ENCODE data around the gene MOK.

Gene MOK

GRCh38 chr14:102222009-102222575, 82.9 kb downstream of the MOK start:
- H3K4me3 ChIP-seq (ENCODE audit: low read depth, low read length): no peak overlapping the region
- in situ Hi-C loops (cut with HindIII; ENCODE audit: low sequenced_read_pairs): no loop called here
- no peak for DNase-seq (ENCODE audit: low read depth, low spot score)
- TF ChIP-seq, protein P1, sequence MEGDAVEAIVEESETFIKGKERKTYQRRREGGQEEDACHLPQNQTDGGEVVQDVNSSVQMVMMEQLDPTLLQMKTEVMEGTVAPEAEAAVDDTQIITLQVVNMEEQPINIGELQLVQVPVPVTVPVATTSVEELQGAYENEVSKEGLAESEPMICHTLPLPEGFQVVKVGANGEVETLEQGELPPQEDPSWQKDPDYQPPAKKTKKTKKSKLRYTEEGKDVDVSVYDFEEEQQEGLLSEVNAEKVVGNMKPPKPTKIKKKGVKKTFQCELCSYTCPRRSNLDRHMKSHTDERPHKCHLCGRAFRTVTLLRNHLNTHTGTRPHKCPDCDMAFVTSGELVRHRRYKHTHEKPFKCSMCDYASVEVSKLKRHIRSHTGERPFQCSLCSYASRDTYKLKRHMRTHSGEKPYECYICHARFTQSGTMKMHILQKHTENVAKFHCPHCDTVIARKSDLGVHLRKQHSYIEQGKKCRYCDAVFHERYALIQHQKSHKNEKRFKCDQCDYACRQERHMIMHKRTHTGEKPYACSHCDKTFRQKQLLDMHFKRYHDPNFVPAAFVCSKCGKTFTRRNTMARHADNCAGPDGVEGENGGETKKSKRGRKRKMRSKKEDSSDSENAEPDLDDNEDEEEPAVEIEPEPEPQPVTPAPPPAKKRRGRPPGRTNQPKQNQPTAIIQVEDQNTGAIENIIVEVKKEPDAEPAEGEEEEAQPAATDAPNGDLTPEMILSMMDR (IDR thresholded peaks at IDR 0.05; ENCODE audit: low read depth, low read length): no peak

GRCh38 chr14:102221026-102221425, 83.9 kb downstream of the MOK start:
- in situ Hi-C loops (cut with HindIII; ENCODE audit: low sequenced_read_pairs): no loop called here
- H3K4me3 ChIP-seq (ENCODE audit: low read depth, low read length): no peak overlapping the region
- TF ChIP-seq, protein P1 (IDR thresholded peaks at IDR 0.05; ENCODE audit: low read depth, low read length): no peak
- no peak for DNase-seq (ENCODE audit: low read depth, low spot score)

DNA sequence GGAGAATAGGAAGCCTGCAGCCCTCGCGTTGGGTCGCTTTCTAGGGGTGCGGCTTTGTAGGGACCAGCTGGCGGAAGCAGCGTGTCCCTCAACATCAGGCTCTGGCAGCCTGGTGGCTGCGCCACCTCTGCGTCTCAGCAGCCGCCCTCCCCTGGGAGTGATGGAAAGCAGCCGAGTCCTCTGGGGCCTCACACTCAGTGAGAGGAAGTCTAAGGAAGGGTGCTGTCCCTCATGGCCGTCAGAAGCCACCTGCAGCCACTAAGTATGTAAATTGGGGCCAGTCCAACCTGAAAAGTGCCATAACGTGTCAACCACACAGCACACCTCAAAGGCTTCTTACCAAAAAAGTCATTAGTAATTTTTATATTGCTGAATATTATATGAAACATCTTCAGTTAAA, 84.9 kb downstream of the MOK start:
- TF ChIP-seq, protein P1 (IDR thresholded peaks at IDR 0.05; ENCODE audit: low read depth, low read length): no peak
- no peak overlapping the region for H3K4me3 ChIP-seq (ENCODE audit: low read depth, low read length)
- no peak for DNase-seq (ENCODE audit: low read depth, low spot score)
- in situ Hi-C loops (cut with HindIII; ENCODE audit: low sequenced_read_pairs): no loop called here

DNA sequence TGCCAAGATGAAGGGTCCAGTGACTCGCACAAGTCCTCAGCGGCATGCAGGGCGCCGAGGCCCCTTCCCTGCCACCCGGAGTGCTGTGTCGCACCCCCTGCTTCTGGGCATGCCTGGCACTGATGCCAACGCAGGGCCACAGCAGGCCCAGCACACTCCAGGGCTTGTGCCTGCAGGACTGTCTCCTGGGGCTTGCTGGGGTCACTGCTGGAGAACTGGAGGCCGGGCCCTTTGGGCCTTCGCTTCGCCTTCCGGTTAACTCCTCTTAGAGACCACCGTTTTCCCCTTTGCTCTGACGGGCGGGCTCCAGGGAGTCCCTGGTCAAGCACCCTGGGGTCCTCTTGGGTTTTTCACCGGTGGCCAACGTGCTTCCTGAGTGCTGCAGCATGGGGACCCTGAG, 85.6 kb downstream of the MOK start:
- in situ Hi-C loops (cut with HindIII; ENCODE audit: low sequenced_read_pairs): no loop called here
- no peak for DNase-seq (ENCODE audit: low read depth, low spot score)
- TF ChIP-seq, protein P1 (IDR thresholded peaks at IDR 0.05; ENCODE audit: low read depth, low read length): no peak
- no peak overlapping the region for H3K4me3 ChIP-seq (ENCODE audit: low read depth, low read length)

- TF ChIP-seq, protein P1 (IDR thresholded peaks at IDR 0.05; ENCODE audit: low read depth, low read length): no peak
Observed at GRCh38 chr14:102218688-102219087, 86.3 kb downstream of the MOK start.

GRCh38 chr14:102217987-102218421, 87.0 kb downstream of the MOK start:
- TF ChIP-seq, protein P1 (IDR thresholded peaks at IDR 0.05; ENCODE audit: low read depth, low read length): no peak
- in situ Hi-C loops (cut with HindIII; ENCODE audit: low sequenced_read_pairs): no loop called here
- no peak overlapping the region for H3K4me3 ChIP-seq (ENCODE audit: low read depth, low read length)
- no peak for DNase-seq (ENCODE audit: low read depth, low spot score)

More at GRCh38 chr14:102218688-102219087, 86.3 kb downstream of the MOK start:
- no peak for DNase-seq (ENCODE audit: low read depth, low spot score)
- H3K4me3 ChIP-seq (ENCODE audit: low read depth, low read length): no peak overlapping the region
- in situ Hi-C loops (cut with HindIII; ENCODE audit: low sequenced_read_pairs): no loop called here
